GM19099 (cell line): ENCODE data around the gene KRT26.

Source experiments
- POLR2A ChIP-seq: IDR thresholded peaks from 3 replicates; pipeline ENCODE4 v1.6.1; 2011; ENCODE audit warnings: low read depth; ENCODE audit not compliant: insufficient read length; ENCODE audit errors: extremely low read depth

The KRT26 gene

DNA sequence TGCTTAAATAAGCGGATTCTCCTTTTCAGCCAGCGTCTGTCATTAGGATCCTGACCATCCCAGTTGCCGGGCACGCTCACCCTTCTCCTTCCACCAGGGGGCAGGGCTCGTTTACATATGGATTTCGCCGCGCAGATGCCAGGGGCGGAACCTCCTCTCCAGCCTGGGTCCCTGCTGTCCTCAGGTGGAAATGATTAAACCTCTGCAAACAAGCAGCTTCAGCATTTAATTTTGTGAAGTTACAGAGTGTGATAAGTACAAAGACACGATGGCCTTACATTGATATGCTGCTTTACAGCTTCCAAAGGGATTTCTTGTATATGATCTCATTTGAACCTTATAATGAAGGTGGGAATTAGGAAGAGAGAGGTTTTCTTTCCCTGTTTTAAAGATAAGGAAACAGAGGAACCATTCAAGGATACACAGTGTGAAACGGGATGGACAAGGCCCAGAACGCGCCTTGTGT lies 31.6 kb upstream of the KRT26 start:
- no peak for TF ChIP-seq POLR2A

DNA sequence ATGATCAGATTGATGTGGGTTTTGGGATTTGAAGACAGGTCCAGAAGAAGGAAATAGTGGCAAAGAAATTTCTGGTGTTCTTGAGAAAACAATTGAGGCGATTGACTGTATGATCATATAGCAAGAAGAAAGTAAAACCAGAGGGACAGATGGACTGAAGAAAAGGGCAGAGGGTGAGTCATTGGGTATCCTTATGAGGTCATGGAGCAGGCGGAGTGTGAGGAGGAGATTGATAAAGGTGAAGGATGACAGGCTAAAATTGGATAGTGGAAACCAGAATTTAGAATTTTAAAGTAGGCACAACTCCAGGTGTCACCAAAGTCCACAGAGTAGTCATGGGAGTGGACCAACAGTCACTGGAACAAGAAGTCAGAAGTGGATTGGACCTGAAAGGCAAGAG lies 29.2 kb upstream of the KRT26 start:
- no peak for TF ChIP-seq POLR2A

DNA sequence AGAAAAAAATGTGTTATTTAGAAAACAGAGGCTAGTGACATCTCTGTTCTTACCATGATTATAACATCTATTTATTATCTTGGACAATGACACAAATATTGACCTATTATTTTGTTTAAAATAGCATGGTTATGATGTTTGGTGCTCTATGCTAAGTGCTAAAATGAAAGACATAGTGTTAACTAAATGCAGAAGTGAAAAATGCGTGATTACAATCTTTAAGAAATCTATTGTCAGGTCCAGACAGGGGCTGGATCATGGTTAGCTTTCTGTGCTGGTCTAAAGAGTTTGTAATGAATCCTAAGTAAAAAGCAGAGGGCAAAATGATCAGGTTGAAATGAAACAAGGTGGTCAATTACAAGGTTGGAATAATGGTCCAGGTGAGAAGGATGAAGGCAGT lies 28.4 kb upstream of the KRT26 start:
- no peak for TF ChIP-seq POLR2A

DNA sequence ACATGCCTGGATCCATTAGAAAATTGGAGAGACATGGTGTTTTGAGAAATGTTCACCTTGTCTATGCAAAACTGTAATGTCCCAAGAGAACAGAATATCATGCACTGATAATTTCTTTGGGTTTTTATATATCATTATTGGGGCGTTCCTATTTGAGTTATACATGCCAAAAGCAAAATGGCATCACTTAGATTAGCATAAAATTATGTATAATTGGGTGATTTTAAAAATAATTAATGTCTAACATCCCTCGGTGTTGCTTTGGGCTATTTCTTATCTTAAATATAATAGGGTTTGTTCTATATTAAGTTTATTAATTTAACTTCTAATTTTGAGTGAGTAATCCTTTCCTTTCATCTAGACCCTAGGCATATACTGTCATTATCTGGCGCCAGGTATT lies 27.9 kb upstream of the KRT26 start, which contains the start of gene KRT28:
TSS of gene KRT28 (minus strand) at position 101 of the 400 bp plus-strand sequence. CDS start at position 35, 66 bp downstream.
- TF ChIP-seq POLR2A = no peak

DNA sequence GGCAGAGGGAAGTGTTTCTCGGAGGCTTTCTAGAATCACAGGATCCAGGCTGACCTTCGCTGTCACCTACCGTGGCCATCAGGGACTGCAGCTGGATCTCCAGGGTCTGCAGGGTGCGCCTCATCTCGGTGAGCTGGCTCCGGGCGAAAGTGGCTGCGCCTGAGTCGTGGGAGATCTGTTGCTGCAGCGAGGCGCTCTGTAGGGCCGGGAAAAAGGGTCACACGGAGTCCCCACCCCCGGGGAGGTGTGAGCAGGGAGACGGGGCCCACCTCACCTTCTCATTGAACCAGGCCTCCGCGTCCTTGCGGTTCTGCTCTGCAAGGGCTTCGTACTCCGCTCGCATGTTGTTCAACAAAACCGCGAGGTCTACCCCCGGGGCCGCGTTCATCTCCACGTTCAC lies 24.8 kb upstream of the KRT26 start:
- no peak for TF ChIP-seq POLR2A

DNA sequence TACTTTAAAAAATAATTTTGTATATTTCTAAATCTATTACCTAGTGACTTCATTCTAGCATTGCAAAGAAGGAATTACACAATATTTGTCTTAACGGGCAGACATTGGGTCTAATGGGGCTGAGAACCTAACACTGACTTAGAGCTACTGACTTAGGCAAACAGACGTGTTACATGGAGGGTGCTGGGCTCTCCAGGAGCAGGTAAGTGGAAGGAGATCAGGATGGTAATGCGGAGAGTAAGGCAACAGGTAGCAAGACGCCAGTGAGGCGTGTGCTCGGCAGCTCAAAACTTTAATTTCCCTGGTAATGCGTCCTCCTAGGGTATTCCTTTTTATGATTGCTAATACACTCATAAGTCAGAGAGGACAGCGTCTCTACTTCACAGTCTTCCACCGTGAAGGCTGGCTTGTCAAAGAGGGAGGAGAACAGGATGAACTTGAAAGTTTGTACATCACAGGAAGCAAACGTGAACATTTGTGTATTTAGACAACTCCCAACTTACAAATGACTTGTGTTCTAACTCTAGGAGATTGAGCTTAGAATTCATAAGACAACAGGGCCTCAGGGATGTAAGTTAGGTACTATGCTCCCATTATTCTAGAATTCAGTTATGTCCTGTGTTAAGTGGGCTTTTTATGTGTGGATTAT lies 23.1 kb upstream of the KRT26 start:
- TF ChIP-seq POLR2A = no peak

GRCh38 chr17:40794466-40794865 lies 22.5 kb upstream of the KRT26 start:
- TF ChIP-seq POLR2A = no peak

DNA sequence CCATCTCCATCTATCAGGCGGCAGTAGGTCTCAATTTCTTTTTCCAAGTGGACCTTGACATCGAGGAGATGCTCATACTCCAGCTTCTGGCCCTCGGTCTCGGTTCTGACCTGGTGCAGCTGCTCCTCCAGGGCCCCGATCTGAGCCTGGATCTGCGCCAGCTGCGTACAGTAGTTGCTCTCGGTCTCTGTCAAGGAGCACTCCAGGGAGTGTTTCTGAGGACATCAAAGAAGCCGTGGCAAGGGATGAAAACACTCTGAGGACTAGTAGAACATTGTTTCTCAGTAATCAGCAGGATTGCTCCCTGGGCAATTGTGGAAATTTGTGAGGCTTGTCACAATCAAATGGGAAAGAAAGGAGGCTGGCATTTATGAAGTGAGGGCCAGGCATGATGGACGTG lies 21.8 kb upstream of the KRT26 start:
- no peak for TF ChIP-seq POLR2A

- no peak for TF ChIP-seq POLR2A
Measured at GRCh38 chr17:40791787-40792436, 19.9 kb upstream of the KRT26 start.

- no peak for TF ChIP-seq POLR2A
Measured at GRCh38 chr17:40791111-40791510, 19.1 kb upstream of the KRT26 start.

GRCh38 chr17:40782450-40782849 lies 10.4 kb upstream of the KRT26 start, which contains the start of gene KRT27:
KRT27 (minus strand) TSS chr17:40782550; CDS start chr17:40782493, 57 bp downstream.
- TF ChIP-seq POLR2A = no peak

DNA sequence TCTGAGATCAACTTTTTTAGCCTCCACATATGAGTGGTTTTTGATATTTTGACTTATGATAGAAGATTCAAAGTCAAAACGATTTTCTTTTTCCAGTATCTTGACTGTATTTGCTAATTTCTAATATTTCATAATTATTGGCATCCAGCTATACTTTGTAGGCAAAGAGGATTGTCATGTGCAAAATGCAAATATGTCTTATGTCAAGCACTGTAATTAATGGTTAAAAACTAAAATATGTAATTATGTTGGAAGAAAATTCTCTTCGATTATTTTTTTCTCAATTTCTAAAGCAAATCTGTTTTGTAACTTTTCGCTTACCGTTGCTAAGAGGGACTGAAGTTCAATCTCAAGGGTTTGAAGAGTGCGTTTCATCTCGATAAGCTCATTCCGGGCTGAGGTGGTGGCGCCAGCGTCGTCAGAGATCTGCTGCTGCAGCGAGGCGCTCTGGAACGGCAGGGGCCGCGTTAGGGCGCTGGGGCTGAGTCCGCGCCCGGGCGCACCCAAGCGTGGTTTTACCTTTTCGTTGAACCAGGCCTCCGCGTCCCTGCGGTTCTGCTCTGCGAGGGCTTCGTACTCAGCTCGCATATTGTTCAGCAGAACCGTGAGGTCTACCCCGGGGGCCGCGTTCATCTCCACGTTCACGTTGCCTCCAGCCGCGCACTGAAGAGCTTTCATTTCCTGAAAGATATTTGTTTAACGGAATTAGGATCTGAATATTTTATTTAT lies 7.3 kb upstream of the KRT26 start:
- no peak for TF ChIP-seq POLR2A

DNA sequence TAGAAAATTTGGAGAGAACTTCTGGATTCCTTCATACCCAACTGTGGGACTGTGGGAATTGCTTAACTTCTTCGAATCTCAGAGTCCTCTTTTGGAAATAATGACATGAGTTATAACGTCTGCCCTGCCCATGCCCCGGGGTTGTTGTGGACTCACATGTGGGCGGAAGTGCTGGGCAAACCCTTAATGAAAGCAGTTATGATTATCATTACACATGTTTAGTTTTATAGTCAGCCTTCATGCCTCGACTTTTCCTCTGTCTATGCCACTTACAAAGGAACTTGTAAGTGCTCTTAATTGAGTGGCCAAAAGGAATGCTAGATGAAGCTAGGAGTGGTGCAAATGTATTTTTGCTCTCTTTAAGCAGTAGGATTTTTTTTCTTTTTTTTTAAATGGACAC lies 6.5 kb upstream of the KRT26 start:
- no peak for TF ChIP-seq POLR2A

DNA sequence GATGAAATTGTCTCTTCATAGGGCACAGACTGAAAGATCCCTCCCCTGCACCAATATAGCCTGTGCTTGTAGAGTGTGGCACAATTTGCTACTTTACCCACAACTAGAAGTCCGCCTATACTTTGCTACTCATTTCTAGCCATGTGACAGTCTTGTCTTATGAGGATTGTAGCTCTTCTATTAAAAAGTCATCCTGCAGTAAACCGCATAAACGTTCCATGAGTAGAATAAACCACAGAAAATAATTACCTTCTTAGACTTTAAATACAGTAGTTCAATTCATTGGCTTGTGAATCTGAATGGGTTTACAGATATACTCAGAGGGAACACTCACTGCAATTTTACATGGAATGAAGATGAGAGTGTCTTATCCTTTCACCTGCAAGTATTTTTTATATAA lies 6.0 kb upstream of the KRT26 start:
- no peak for TF ChIP-seq POLR2A

DNA sequence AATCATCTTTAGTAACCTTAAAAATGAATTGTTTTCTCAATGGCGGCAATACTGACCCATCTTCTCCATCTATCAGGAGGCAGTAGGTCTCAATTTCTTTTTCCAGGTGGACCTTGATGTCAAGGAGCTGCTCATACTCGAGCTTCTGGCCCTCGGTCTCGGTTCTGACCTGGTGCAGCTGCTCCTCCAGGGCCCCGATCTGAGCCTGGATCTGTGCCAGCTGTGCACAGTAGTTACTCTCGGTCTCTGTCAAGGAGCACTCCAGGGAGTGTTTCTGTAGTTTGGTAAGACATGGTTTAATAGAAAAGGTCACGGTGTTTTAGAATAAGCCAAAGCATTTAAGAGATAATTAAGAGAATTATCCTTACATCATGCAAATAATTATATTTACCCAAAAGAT lies 5.5 kb upstream of the KRT26 start:
- no peak for TF ChIP-seq POLR2A

DNA sequence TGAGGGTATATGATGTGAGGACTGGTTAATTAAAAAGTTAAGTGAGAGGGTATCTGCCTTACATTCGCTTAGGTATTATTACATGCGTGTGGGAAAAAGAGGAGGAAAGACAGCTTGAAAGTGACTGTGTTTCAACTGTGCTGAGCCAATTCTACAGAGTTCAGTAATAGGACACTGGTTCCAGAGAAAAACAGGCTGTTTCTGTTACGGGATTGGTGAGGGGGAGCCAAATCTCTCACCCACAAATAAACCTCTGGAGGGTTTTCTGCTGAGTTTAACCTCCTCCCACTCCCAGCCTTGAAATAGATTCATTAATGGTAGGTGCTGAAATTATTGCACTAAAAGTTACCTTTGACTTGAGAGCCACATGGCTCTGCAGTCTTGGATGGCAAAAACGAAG lies 3.9 kb upstream of the KRT26 start:
- TF ChIP-seq POLR2A = no peak
